DND-41 (cell line): ENCODE measurements around the gene ARHGAP1.

Experiments
- ATAC-seq: fragments of 200-7000 bp; cut with Tn5 transposase; 3 replicates; pipeline ENCODE4 v1.9.1; 2021; ENCODE audit warnings: low read depth; ENCODE audit not compliant: insufficient read depth
- DNase-seq: peaks from one replicate; pipeline ENCODE4 v3.0.0-alpha.2; 2020
- H2AFZ ChIP-seq: 2 replicates; pipeline ENCODE4 v1.6.0; 2012; ENCODE audit warnings: low read depth, low read length
- H3K27ac ChIP-seq: 2 replicates; pipeline ENCODE4 v1.5.1; 2012; ENCODE audit warnings: low read length, inconsistent platforms
- H3K27me3 ChIP-seq: fragments of 200-600 bp; sonication (generic); 2 replicates; pipeline ENCODE4 v1.6.0; 2012; ENCODE audit warnings: low read length, mild to moderate bottlenecking, inconsistent platforms; ENCODE audit not compliant: insufficient read depth, poor library complexity
- H3K36me3 ChIP-seq: 2 replicates; pipeline ENCODE4 v1.5.1; 2012; ENCODE audit warnings: low read length, inconsistent platforms; ENCODE audit not compliant: insufficient read depth
- H3K4me1 ChIP-seq: 2 replicates; pipeline ENCODE4 v1.5.1; 2012; ENCODE audit warnings: mild to moderate bottlenecking, low read length; ENCODE audit not compliant: insufficient read depth
- H3K4me2 ChIP-seq: 2 replicates; pipeline ENCODE4 v1.6.0; 2012; ENCODE audit warnings: mild to moderate bottlenecking, moderate library complexity, low read length, inconsistent platforms; ENCODE audit not compliant: insufficient read depth
- H3K4me3 ChIP-seq, 2 experiments: fragments of 200-600 bp in 1 of 2; shearing (Covaris generic) in 1 of 2; 2 replicates each; pipeline ENCODE4 v1.5.1; 2012 to 2016; ENCODE audit warnings: inconsistent platforms in 2 of 2, low read length in 2 of 2, mild to moderate bottlenecking in 2 of 2, low read depth in 1 of 2, moderate library complexity in 1 of 2
- H3K79me2 ChIP-seq: 2 replicates; pipeline ENCODE4 v1.6.0; 2012; ENCODE audit warnings: low read length, inconsistent platforms; ENCODE audit not compliant: insufficient read depth
- H3K9ac ChIP-seq: 2 replicates; pipeline ENCODE4 v1.6.0; 2012; ENCODE audit warnings: low read depth, mild to moderate bottlenecking, inconsistent platforms, low read length, moderate library complexity
- H3K9me3 ChIP-seq: 2 replicates; pipeline ENCODE4 v1.5.1; 2012; ENCODE audit warnings: low read length, moderate library complexity, mild to moderate bottlenecking, inconsistent platforms; ENCODE audit not compliant: insufficient read depth, severe bottlenecking
- H4K20me1 ChIP-seq: 2 replicates; pipeline ENCODE4 v1.6.0; 2012; ENCODE audit warnings: low read length; ENCODE audit not compliant: insufficient read depth
- EZH2 ChIP-seq: IDR thresholded peaks from 3 replicates; pipeline ENCODE4 v1.6.1; 2012; ENCODE audit warnings: borderline replicate concordance, low read depth, mild to moderate bottlenecking, moderate library complexity, low read length, inconsistent platforms; ENCODE audit not compliant: severe bottlenecking
- TF ChIP-seq, protein P1 (sequence below): IDR thresholded peaks from 2 replicates; pipeline ENCODE4 v1.5.1; 2012; ENCODE audit warnings: borderline replicate concordance, low read length, moderate library complexity, mild to moderate bottlenecking; ENCODE audit not compliant: poor library complexity, severe bottlenecking; ENCODE audit errors: extremely low read depth

The ARHGAP1 gene

DNA sequence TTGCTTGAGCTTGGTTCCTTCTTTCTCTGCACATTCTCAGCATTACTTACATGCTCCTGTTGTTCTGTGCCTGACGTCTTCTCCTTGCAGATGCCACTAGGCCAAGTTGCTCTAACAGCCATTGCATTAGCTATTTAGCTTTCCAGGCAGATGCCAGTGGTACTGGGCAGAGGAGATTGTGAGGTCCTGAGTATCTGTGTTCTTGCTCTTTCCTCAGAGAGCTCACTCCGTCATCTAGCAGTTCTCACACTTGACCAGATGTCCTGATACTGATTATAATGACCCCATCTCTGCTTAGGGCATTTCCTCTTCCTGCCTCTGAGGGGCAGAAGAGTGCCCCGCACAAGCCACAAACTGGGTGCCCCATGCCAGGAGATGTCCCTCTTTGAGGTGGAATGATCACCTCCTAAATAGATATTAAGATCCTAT, 30.7 kb downstream of the ARHGAP1 start:
- Histone ChIP-seq H4K20me1 (peaks cover 24% of the 10 kb centered on the region), H3K4me3 (no peak overlapping the region), H3K4me1 (peaks cover 49% of the 10 kb centered on the region), H3K36me3 (peaks cover 84% of the 10 kb centered on the region), H3K9me3 (no peaks in the 10 kb centered on the region), H3K27ac (peak overlapping the region; percentile 23), H3K27me3 (no peaks in the 10 kb centered on the region), H3K4me2 (peak overlapping the region; percentile 9; the same call in 1 of the 2 replicates), H3K9ac (no peak overlapping the region), H2AFZ (no peak overlapping the region), H3K79me2 (no peaks in the 10 kb centered on the region)
- no peak for TF ChIP-seq EZH2
- TF ChIP-seq, protein P1, sequence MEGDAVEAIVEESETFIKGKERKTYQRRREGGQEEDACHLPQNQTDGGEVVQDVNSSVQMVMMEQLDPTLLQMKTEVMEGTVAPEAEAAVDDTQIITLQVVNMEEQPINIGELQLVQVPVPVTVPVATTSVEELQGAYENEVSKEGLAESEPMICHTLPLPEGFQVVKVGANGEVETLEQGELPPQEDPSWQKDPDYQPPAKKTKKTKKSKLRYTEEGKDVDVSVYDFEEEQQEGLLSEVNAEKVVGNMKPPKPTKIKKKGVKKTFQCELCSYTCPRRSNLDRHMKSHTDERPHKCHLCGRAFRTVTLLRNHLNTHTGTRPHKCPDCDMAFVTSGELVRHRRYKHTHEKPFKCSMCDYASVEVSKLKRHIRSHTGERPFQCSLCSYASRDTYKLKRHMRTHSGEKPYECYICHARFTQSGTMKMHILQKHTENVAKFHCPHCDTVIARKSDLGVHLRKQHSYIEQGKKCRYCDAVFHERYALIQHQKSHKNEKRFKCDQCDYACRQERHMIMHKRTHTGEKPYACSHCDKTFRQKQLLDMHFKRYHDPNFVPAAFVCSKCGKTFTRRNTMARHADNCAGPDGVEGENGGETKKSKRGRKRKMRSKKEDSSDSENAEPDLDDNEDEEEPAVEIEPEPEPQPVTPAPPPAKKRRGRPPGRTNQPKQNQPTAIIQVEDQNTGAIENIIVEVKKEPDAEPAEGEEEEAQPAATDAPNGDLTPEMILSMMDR = peak; percentile 55
- DNase-seq (no peak), ATAC-seq (no peak)

DNA sequence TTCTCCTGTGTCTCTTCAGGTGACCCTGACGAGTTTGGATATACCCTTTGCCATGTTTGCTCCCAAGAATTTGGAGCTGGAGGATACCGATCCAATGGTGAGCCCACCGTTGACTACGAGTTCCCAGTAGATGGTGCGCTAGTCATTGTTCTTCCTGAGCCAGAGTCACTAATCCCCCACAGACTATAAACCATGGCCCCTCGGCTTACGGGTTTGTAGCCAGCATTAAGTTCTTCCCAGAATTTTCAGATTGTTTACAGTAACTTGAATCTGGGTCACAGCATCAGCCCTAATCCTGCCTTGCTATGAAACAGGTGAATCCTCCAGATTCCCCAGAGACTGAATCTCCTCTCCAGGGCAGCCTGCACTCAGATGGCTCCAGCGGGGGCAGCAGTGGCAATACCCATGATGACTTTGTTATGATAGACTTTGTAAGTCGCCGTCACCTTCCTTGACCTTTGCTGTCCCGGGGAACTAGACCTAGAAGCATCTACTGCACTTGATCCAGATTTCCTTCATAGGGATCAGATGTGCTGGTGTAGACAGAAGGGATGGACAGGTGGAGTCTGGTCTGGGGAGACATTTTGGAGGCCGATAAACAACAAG, 31.8 kb downstream of the ARHGAP1 start:
- ATAC-seq (no peak), DNase-seq (no peak)
- Histone ChIP-seq H3K4me2 (no peak overlapping the region), H3K27ac (no peak overlapping the region), H4K20me1 (peaks cover 24% of the 10 kb centered on the region), H3K27me3 (no peaks in the 10 kb centered on the region), H3K79me2 (no peaks in the 10 kb centered on the region), H3K4me1 (peaks cover 49% of the 10 kb centered on the region), H3K9me3 (no peaks in the 10 kb centered on the region), H3K9ac (no peak overlapping the region), H3K36me3 (peaks cover 86% of the 10 kb centered on the region), H2AFZ (no peak overlapping the region), H3K4me3 (no peak overlapping the region)
- TF ChIP-seq, protein P1 = no peak
- TF ChIP-seq EZH2 = no peak

GRCh38 chr11:46667043-46667481, 33.4 kb downstream of the ARHGAP1 start:
- TF ChIP-seq EZH2 = no peak
- TF ChIP-seq, protein P1 = no peak
- ATAC-seq = no peak
- Histone ChIP-seq H3K4me2 (no peak overlapping the region), H3K4me1 (peaks cover 44% of the 10 kb centered on the region), H3K9ac (no peak overlapping the region), H3K9me3 (no peaks in the 10 kb centered on the region), H4K20me1 (peaks cover 16% of the 10 kb centered on the region), H3K27ac (no peak overlapping the region), H3K36me3 (peaks cover 83% of the 10 kb centered on the region), H2AFZ (no peak overlapping the region), H3K27me3 (no peaks in the 10 kb centered on the region), H3K79me2 (no peaks in the 10 kb centered on the region), H3K4me3 (no peak overlapping the region)
- no peak for DNase-seq

- TF ChIP-seq EZH2 = no peak
- TF ChIP-seq, protein P1 = no peak
- Histone ChIP-seq H3K9me3 (no peaks in the 10 kb centered on the region), H3K27me3 (no peaks in the 10 kb centered on the region), H3K4me2 (no peak overlapping the region), H2AFZ (no peak overlapping the region), H3K79me2 (no peaks in the 10 kb centered on the region), H3K27ac (no peak overlapping the region), H3K4me3 (no peak overlapping the region), H3K4me1 (peaks cover 39% of the 10 kb centered on the region), H3K36me3 (peaks cover 82% of the 10 kb centered on the region), H3K9ac (no peak overlapping the region), H4K20me1 (peaks cover 11% of the 10 kb centered on the region)
- ATAC-seq = no peak
- no peak for DNase-seq
These were observed 33.9 kb downstream of the ARHGAP1 start for GRCh38 chr11:46666516-46666915.
